GM18861 (cell line): ENCODE measurements around the gene CCDC85C.

Experiments
- ATAC-seq: cut with Tn5 transposase; IDR thresholded peaks from one replicate; pipeline ENCODE4 v1.9.1; 2021; ENCODE audit not compliant: unreplicated experiment

Gene CCDC85C

DNA sequence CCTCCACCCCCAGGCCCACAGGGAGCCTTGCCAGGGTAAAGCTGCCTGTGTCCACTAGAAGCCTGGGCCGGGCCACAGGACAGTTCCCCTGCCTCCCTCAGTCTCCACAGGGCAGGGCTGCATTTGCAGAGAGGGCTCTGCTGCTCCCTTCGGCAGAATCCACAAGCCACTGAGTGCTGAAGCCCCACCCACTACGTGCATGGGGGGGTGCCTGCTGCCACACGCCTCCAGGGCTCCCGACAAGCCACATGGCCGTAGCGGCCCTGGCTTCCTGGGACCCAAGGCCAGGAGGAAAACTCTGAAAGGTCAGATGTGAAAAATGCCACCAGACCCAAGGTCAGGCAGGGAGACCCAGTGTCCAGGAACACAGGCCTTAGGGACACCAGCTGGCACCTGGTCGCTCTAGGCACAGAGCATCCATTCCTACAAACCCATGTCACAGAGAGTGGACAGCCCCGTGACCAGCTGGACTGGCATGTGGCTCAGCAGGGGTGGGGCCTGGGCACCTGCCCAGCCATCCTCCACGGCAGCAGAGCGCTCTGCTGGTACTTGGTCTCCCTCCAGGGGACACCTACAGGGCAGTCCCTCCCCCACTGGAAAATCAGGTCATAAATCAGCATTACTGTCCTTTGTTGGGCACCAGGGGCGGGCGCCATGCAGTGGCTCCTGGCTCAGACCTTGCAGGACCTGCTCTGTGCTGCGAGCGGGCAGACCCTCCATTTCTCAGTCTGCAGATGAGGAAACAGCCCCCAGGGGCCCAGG, 42.9 kb downstream of the CCDC85C start:
- ATAC-seq, result no peak

DNA sequence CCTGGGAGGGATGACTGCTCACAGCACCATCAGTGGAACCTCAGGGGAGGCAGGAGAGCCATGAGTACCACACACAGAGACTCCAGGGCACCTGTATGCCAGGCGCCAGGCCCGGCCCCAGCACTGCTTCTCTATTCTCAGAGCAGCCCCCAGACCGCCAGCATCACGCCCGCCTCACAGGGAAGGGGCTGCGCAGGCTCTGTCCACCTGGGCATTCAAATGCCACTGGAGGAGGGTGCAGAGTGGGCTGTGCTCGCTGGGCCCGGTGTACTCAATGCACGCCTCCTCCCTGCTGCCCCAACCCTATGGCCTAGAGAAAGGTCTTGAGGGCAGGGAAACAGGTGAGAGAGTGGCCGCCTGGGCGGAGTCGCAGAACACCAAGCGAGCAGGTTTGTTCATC, 43.6 kb downstream of the CCDC85C start:
- ATAC-seq, result no peak

DNA sequence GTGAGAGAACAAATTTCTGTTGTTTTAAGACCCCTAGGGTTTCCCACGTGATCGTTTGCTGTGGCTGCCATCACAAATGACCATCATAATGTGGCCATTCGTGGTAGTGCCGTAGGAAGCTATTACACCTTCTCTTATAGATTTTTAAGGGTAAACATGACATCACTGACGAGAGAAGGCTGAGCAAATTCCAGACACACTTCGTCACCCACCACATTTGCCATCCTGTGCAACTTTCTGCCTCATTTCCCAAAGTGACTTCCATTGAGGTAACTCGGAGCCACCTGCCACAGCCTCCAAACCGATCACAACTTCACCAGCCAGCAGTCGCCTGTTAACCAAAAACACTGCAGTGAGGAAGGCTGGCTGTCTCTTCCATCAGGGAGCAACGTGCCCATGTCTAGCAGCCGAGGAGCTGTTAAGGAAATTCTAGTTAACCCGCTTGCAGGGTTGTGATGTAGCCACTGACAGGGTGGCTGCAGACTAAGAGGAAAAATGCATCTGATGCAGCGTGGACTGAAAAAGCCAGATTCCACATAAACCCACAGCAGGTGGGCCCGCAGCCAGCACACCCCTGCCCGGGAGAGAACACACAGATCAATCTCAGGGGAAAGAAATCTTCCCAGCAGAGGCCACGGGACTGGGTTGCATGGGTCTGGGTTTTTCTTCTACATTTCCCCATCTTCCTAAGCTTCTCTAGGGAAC, 44.6 kb downstream of the CCDC85C start:
- ATAC-seq, result no peak

DNA sequence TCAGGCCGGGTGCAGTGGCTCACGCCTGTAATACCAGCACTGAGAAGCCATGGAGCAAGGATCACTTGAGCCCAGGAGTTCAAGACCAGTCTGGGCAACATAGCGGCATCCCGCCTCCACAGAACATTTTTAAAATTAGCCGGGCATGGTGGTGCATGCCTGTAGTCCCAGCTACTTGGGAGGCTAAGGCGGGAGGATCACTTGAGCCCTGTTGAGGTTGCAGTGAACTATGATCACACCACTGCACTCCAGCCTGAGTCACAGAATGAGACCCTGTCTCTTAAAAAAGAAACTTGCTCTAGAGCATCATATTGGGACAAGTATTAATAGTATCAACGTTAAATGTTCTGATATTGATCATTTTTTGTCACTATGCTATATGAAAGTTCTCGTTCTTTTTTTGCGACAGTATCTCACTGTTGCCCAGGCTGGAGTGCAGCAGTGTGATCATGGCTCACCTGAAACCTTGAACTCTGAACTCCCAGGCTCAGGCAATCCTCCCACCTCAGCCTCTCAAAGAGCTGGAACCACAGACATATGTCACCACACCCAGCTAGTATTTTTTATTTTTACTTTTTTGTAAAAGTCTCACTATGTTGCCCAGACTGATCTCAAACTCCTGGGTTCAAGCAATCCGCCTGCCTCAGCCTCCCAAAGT, 47.7 kb downstream of the CCDC85C start:
- no peak for ATAC-seq

DNA sequence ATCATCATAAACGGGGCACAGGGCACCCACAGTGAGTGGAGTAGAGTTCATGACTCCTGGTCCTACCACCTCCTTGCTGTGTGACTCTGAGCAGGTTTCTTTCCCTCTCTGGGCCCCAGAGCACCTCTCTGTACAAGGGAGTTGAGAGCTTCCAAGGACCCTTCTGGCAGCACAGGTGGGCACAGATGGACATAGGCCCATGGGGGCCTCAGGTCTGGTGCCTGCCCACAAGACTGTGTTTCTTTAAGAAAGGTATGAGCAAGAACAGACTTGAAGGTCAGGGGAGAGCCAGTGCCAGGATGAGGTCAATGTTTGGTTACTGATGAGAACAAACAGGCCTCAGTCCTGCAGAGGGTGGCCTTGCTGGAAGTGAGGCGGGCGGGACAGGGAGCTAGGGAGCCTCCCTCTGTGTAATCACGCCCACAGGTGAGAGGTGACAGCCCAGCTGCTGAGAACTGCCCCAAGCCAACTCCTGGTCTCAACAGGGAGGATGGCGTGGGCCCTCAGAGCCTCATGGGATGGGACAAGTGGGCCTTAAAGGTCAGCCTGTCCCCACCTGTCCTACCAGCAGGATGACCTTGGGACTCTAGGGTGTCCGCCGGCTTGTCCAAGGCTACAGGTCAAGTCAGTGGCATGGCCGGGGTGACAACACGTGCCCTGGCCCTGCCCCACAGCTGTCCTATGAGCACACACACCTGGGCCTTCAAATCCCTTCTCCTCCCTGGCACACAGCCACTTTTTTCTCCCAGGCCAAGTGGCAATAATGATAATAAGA, 49.1 kb downstream of the CCDC85C start:
- ATAC-seq, result no peak

DNA sequence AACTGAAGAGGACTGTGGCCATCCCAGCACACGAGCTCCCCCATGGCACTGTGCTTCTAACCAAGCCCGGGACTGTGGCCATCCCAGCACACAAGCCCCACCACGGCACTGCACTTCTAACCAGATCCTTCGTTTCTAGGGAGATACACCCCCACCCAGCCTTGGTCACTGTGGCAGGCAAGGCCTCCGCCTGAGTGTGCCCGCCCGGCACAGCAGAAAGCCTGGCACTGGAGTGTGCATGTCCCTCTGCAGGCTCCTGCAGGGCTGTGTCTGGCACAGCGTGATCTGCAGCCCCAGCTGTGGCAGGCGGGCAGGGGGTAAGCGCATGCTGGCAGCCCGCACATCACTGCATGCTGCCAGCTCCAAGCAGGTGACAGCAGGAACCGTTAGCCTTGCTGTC, 49.8 kb downstream of the CCDC85C start:
- no peak for ATAC-seq

DNA sequence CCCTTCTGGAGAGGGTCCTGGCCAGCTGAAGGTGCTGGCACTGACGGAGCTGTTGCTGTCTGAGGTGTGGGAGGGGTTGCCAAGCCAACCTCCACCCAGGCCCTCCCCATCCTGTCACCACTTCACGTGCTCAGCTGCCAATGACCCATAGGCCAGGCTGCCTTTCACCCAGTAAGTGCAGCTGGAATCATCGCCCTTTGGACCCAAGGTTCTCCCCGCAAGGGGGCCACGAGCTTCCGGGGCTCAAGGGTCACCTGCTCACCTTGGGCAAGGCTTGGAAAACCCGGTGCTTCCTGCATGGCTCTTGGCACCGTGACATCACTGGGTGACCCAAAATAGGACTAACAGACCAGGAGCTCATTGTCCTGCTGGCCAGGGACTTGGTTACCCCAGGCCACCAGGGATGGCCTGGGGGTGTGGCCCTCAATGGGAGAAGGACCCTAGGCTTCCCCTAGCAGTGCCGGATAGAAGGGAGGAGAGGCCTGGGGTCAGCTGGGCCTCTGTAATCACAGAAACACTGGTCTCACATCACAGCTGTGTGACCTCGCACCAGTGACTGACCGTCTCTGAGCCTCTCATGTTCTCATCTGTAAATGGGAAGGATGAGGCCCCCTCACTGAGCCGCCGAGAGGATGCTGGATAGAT, 51.3 kb downstream of the CCDC85C start:
- ATAC-seq, result no peak

DNA sequence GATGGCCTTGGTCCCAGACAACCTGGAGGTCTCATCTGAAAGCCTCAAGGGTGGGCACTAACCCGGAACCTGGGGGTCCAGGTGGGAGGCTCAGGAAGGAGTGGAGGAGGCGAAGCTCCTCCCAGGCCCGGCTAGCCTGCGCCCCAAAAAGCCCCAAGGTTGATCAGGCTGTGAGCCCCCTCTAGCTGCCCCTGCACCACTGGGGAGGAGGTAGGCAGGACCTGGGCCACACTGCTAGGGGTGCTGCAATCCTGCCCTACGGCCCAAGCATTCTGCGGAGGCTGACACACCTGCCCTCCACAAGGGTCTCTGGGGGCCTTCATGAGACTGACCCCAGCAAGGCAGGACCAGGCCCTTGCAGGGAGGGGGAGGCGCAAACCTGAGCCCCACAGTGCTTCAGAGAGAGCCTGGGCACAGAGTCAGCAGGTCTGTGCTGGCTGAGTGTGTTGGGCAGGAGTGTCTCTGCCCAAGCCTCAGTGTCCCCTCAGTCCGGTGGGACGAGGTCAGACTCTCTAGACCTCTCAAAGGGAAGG, 51.9 kb downstream of the CCDC85C start:
- ATAC-seq, result no peak

DNA sequence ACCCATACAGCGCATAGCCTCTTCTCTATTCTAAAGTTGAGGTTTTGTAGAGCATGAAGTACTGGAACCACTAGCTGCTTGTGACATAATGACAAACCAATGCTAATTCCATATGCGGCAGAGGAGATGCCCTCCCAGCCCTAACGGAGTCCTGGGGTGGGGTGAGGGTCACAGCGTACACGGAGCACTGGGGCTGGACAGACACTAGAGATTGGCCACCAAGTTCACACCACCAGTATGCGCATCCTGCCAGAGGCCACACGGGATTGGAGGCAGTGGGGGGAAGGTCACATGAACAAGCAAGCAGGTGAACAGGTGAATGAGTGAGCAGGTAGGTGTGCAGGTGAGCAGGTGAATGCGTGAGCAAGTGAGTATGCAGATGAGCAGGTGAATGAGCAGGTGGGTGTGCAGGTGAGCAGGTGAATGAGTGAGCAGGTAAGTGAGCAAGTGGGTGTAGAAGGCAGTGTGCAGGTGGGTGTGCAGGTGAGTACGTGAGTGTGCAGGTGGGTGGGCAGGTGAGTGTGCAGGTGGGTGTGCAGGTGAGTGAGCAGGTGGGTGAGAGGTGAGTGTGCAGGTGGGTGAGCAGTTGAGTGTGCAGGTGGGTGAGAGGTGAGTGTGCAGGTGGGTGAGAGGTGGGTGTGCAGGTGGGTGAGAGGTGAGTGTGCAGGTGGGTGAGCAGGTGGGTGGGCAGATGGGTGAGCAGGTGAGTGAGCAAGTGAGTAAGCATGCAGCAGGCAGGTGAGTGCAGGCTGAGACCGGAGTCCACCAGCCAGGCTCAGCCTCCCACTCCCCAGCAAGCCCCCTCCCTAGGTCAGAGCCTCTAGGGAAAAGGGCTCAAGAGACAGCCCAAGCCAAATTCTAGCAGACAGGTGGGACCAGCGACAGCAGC, 52.7 kb downstream of the CCDC85C start:
- no peak for ATAC-seq

DNA sequence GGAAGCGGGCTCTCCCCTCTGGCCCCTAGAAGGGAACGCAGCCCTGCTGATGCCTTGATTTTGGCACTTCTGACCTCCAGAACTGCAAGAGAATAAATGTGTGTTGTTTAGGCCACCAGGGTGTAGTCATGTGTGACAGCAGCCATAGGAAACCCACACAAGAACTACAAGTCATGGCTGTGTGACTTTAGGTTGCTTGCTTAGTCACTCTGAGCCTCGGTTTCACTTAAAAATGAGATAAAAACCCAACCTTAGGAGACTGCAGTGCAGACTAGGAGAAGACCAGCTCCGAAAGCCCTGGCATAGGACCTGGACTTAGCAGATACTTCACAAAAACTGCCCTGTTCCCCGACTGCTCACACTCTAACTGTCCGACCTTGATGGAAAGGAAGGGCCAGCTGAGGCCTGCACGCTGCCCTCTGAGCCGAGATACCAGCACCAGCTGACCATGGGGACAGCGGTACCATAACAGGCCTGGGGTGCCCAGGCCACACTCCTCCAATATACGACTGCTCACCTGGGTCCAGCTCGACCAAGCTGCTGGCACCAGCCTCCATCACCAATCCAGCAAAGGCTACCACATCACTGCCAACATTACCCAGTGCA, 53.5 kb downstream of the CCDC85C start:
- ATAC-seq, result no peak

DNA sequence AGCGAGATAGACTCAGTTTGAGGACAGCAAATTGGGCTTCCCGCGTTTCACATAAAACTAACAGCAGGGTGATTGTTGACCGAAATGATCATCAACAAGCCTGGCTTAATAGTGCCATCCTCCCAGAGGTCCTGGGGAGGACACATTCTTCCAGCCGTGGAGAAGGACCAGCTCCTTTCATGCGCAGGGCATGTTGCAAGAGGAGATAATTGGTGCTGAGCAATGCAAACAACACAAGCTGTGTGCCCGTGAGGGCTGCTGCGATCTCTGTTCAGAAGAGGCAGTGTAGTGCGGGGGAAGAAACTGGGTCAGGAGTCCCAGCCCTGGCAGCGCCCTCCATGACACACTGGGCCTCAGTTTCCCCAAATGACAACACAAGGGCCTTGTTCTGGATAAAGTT, 54.3 kb downstream of the CCDC85C start:
- no peak for ATAC-seq

DNA sequence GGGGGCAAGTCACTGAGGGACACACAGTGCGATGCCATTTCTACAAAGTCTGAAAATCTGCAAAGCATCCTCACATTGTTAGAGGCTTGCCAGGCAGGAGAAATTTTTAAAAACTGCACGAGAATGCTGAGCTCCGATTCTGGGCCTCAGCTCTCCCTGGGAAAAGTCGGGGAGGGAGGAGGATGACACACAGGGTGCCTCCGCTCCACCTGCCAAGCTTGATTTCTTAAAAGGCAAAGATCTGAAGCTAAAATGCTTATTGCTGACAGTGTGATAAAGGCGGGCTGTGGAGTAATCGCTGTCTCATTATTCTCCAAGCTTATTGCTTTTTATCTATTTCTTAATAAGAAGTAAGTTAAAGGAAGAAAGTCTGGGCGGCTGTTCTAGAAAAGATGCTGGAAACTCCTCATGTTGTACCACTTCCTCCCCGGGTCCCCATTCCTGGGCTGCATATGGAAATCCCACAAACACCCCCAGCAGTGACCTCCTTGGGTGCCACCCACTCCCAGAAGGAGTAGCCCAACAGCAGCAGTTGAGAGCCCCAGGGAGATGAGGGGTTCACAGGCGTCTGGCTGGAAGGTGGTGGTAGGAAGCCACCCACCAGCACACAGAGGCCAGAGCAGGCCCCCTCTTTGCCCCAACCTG, 55.0 kb downstream of the CCDC85C start:
- no peak for ATAC-seq

DNA sequence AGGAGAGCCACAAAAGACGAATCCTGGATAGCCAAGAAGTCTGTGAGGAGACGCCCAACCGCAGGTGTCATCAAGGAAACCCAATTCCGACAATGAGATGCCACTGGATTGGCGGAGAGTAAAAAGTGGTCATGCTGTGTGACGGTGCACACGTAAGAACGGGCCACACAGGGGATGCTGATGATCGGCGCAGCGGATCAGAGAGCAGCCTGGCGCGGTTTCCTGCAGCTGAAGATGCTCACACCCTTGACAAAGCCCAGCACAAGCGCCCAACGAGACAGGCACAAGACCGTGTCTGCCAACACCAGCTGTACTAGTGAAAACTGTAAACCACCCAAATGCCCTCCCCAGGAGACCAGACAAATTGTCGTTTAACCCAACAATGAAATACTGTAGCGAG, 55.8 kb downstream of the CCDC85C start:
- no peak for ATAC-seq

DNA sequence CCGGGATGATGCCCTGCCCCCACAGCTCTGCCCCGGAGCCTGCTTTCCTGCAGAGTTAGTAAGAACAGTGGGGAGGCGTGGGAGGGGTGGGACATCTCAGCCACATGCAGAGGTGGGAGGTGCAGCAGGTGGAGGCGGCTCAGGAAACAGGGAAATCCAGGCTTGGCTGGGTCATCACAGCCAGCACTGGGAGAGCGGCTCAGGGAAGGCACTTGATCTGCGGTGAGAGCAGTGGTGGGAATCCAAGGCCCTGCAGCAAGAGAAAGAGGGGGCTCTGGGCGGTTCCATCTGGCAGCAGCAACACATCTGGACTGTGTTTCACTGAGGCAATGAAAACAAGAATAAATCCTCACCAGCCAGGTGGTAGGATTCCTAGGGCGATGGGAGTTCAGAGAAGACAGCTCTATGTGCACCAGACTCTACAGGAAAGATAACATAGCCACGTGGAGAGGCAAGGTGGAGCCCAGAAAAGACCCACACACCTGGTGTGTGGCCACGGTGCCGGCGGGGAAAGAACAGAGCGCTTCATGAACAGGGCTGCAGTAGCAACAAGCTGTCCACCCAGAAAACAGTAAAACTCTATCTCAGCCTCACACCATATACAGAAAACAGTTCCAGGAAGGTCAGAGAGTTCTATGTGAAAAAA, 57.6 kb downstream of the CCDC85C start:
- no peak for ATAC-seq

DNA sequence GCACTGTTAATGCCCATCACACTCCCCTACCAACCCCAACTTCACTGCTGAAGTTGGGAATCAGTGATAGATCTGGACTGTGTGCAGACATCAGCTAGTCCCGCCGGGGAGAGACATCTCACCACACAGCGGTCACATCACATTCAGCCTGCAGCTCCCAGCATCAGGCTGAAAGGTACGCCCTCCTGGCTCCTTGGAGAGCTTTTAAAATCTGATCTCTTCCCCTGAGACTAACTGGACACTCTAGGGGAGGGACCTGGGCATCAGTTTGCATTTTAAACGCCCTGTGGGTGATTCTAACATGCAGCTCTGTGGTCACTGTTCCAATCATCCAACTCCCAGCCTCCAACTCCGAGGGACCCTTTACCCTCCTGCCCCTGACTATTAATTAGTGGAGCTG, 58.4 kb downstream of the CCDC85C start:
- no peak for ATAC-seq

DNA sequence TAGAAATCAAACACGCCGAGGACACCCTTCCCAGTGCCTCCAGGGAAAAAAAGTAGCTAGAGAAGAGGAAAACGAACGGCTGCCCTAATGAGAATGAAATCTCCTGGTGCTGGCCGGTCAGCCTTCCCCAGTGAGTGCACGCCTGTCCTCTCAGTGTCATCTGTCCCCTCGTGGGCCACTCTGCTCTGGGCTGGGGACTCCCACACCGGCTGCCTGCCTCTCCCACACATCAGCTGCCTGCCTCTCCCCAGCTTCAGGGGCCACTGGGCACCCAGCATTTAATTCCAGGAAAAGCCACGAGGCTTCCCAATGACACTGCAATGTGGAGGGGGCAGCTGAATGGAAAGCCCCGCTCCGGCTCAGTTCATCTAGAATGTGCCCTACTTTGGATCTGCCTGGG, 59.0 kb downstream of the CCDC85C start:
- ATAC-seq, result no peak

DNA sequence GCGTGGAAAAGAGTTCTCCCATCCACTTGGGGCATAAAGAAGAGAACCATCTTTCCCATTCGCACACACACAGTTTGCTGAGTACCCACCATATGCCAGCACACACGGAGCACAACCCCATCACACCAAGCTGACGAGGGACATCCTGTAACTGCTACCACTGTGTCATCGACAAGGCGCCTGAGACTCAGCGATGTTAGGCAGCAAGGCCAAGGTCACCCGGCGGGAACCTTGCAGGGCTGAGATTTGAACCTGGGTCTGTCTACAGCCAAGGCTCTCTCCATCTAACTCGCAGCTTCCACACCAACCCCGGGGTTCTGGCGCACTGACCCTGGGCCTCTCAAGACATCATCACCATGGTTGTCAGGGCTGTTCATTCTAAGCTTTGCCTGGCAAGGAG, 60.0 kb downstream of the CCDC85C start:
- no peak for ATAC-seq

DNA sequence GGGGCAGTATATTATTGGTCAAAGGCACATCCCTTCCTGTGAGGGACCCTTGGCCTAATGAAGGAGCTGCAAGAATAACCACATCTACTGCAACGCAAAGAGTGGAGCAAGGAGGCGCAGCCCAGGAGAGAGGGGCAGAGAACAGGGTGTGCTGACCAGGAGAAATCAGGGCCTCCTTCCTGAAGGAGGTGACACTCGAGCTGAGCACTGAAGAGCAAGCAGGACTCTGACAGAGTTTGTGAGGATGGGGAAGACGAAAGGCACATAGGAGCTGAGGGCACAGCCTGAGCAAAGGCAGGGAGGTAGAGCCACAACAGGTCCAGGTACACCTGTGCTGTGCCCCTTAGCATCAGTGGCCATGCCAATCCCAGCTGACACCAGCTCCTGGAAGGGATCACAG, 60.6 kb downstream of the CCDC85C start:
- ATAC-seq, result no peak
